Thyroid gland (tissue), 4 donors: Measurements from ENCODE around the gene CACNA1B. TPM values are rescaled to one million over a fixed set of nuclear protein-coding genes. Genes with fewer than 3 reads are reported as not detected.

Experiments used
- DNase-seq, 2 donors: peaks; one replicate each; pipeline ENCODE4 v3.0.0-alpha.2; 2019
- H3K27ac ChIP-seq, 3 donors: fragments of 200-600 bp; sonication (generic); 1 replicate in 2 of 3; 2 replicates in 1 of 3; pipeline ENCODE4 v1.5.1; 2016 to 2019; ENCODE audit warnings: mild to moderate bottlenecking in 1 of 3, moderate library complexity in 1 of 3
- H3K27me3 ChIP-seq: fragments of 200-600 bp; sonication (generic); one replicate; pipeline ENCODE4 v1.5.1; 2019
- H3K36me3 ChIP-seq, 2 donors: fragments of 200-600 bp; sonication (generic); one replicate each; pipeline ENCODE4 v1.5.1; 2016 to 2019
- H3K4me1 ChIP-seq, 2 donors: fragments of 200-600 bp; sonication (generic); one replicate each; pipeline ENCODE4 v1.5.1; 2017 to 2019
- H3K4me3 ChIP-seq, 3 donors: fragments of 200-600 bp; sonication (generic); replicated peaks in 1 of 3; 1 replicate in 2 of 3; 2 replicates in 1 of 3; pipeline ENCODE4 v1.5.1; 2016; ENCODE audit warnings: mild to moderate bottlenecking in 1 of 3
- H3K9me3 ChIP-seq: fragments of 200-600 bp; sonication (generic); one replicate; pipeline ENCODE4 v1.5.1; 2017
- CTCF ChIP-seq, 6 experiments: fragments of 200-600 bp in 3 of 6; fragments of 450-650 bp in 3 of 6; sonication (generic) in 3 of 6; IDR thresholded peaks; one replicate each; pipeline ENCODE4 v1.5.1; 2016 to 2019; ENCODE audit warnings: antibody characterized with exemption in 6 of 6, mild to moderate bottlenecking in 2 of 6, inconsistent platforms in 1 of 6, moderate library complexity in 1 of 6
- POLR2A ChIP-seq, 2 donors: fragments of 450-650 bp; IDR thresholded peaks; one replicate each; pipeline ENCODE4 v1.6.1; 2017; ENCODE audit warnings: antibody characterized with exemption in 2 of 2, mild to moderate bottlenecking in 2 of 2, moderate library complexity in 1 of 2
- WGBS, 2 donors: methylation state at CpG; one replicate each; pipeline ENCODE4 v1.1.5; 2017; 5-methylcytosine and 5-hydroxymethylcytosine counted together
- intact Hi-C: fragments of 100-400 bp; cut with DNase I; formaldehyde crosslinking; loops from one replicate; pipeline ENCODE4 v1.15.1; 2023
- total RNA-seq, 4 donors: library from RNA; depleted of rRNA; stranded (reverse); fragments of >200 nt; gene quantifications; one replicate each; pipeline ENCODE4 v1.2.3, GENCODE V29; 2016

Gene CACNA1B
- total RNA-seq, 4 donors from 2014 or later: 0.13 to 0.68 (median 0.35) TPM

GRCh38 chr9:138023394-138024124, 146.0 kb downstream of the CACNA1B start:
- no peaks in the 10 kb centered on the region for H3K9me3 ChIP-seq
- 9 to 14% methylated on average over 19 to 22 of the region's 84 CpGs for WGBS, 2 donors
- TF ChIP-seq CTCF (IDR thresholded peaks at IDR 0.05): no peak
- peaks cover 0 to 3% of the 10 kb centered on the region in 2 donors for H3K4me1 ChIP-seq
- H3K27me3 ChIP-seq: no peaks in the 10 kb centered on the region
- H3K4me3 ChIP-seq: peak overlapping the region in 1 of 3 donors; percentile 6
- intact Hi-C loops: no loop called here
- no peak overlapping the region for H3K27ac ChIP-seq
- DNase-seq: no peak
- H3K36me3 ChIP-seq: no peaks in the 10 kb centered on the region

GRCh38 chr9:138024131-138024530, 146.5 kb downstream of the CACNA1B start:
- DNase-seq: no peak

GRCh38 chr9:138024831-138025291, 147.3 kb downstream of the CACNA1B start:
- no peak overlapping the region for H3K4me3 ChIP-seq
- intact Hi-C loops: no loop called here
- WGBS, 2 donors: 93 to 94% methylated on average over 4 to 9 of the region's 11 CpGs
- H3K27me3 ChIP-seq: no peaks in the 10 kb centered on the region
- no peaks in the 10 kb centered on the region for H3K9me3 ChIP-seq
- TF ChIP-seq POLR2A (IDR thresholded peaks at IDR 0.05): no peak
- TF ChIP-seq CTCF (IDR thresholded peaks at IDR 0.05): no peak
- no peaks in the 10 kb centered on the region for H3K36me3 ChIP-seq
- H3K27ac ChIP-seq: no peak overlapping the region
- no peak for DNase-seq
- H3K4me1 ChIP-seq: peaks cover 0 to 3% of the 10 kb centered on the region in 2 donors

More at GRCh38 chr9:138024131-138024530, 146.5 kb downstream of the CACNA1B start:
- Histone ChIP-seq H3K27ac (no peak overlapping the region), H3K9me3 (no peaks in the 10 kb centered on the region), H3K4me3 (no peak overlapping the region), H3K27me3 (no peaks in the 10 kb centered on the region), H3K36me3 (no peaks in the 10 kb centered on the region), H3K4me1 (peaks cover 0 to 3% of the 10 kb centered on the region in 2 donors)
- WGBS, 2 donors: 91% methylated on average over 9 of the region's 9 CpGs
- TF ChIP-seq CTCF (IDR thresholded peaks at IDR 0.05): no peak
- TF ChIP-seq POLR2A (IDR thresholded peaks at IDR 0.05): no peak
- intact Hi-C loops: no loop called here

GRCh38 chr9:138025417-138025816, 147.8 kb downstream of the CACNA1B start:
- intact Hi-C loops: no loop called here

More at GRCh38 chr9:138025417-138025816, 147.8 kb downstream of the CACNA1B start:
- TF ChIP-seq POLR2A (IDR thresholded peaks at IDR 0.05) (no peak), CTCF (IDR thresholded peaks at IDR 0.05) (no peak)
- Histone ChIP-seq H3K4me1 (peaks cover 0 to 3% of the 10 kb centered on the region in 2 donors), H3K4me3 (no peak overlapping the region), H3K36me3 (no peaks in the 10 kb centered on the region), H3K27me3 (no peaks in the 10 kb centered on the region), H3K27ac (no peak overlapping the region), H3K9me3 (no peaks in the 10 kb centered on the region)
- no peak for DNase-seq
- 69 to 83% methylated on average over 4 of the region's 4 CpGs for WGBS, 2 donors
